PC-9 (cell line): ENCODE results near the gene GPR25. TPM values are rescaled to one million over a fixed set of nuclear protein-coding genes. Genes with fewer than 3 reads are reported as not detected.
A peak's percentile ranks its signal among the peaks of the same experiment; 100 is the strongest.

Experiments
- BruUV-seq: library from RNA; stranded (reverse); fragments of 400-500 nt; replicated peaks from 2 replicates; lab custom pipeline; 2021; lab: Mats Ljungman, UMichigan
- CTCF ChIA-PET: fragments of 300-600 bp; sonication (Branson Sonifier 250); formaldehyde crosslinking; loops from one replicate; lab custom pipeline; 2022; ENCODE audit warnings: antibody characterized with exemption; lab: Charles Lee
- POLR2A ChIA-PET: fragments of 300-600 bp; sonication (Branson Sonifier 250); formaldehyde crosslinking; loops from one replicate; lab custom pipeline; 2022; ENCODE audit warnings: antibody characterized with exemption; ENCODE audit not compliant: unreplicated experiment; lab: Charles Lee
- DNase-seq, 2 experiments: peaks; one replicate each; pipeline versions ENCODE4 v3.0.0 to v3.0.0-alpha.2; 2015 to 2022; ENCODE audit warnings: mixed read lengths in 1 of 2
- H2AFZ ChIP-seq: fragments of 200-600 bp; sonication (generic); 2 replicates; pipeline ENCODE4 v1.8.1; 2017; ENCODE audit warnings: antibody characterized with exemption
- H3F3A ChIP-seq: fragments of 200-600 bp; sonication (generic); 2 replicates; pipeline ENCODE4 v1.8.1; 2017; ENCODE audit warnings: antibody characterized with exemption, mild to moderate bottlenecking, low read depth; ENCODE audit not compliant: insufficient read depth
- H3K27ac ChIP-seq: fragments of 200-600 bp; sonication (generic); 2 replicates; pipeline ENCODE4 v1.6.1; 2016; ENCODE audit warnings: mixed run types
- H3K27me3 ChIP-seq: fragments of 200-600 bp; sonication (generic); 2 replicates; pipeline ENCODE4 v1.6.1; 2016; ENCODE audit warnings: low read depth, mixed run types; ENCODE audit not compliant: insufficient read depth
- H3K36me3 ChIP-seq: fragments of 200-600 bp; sonication (generic); 2 replicates; pipeline ENCODE4 v1.6.1; 2016; ENCODE audit warnings: low read depth, mixed run types
- H3K4me1 ChIP-seq: fragments of 200-600 bp; sonication (generic); replicated peaks from 2 replicates; pipeline ENCODE4 v1.6.1; 2016; ENCODE audit warnings: mixed run types; ENCODE audit not compliant: insufficient read depth
- H3K4me2 ChIP-seq: fragments of 200-600 bp; sonication (generic); 2 replicates; pipeline ENCODE4 v1.6.1; 2017; ENCODE audit warnings: mixed run types
- H3K4me3 ChIP-seq: fragments of 200-600 bp; sonication (generic); 2 replicates; pipeline ENCODE4 v1.6.1; 2016; ENCODE audit warnings: mixed run types
- H3K79me2 ChIP-seq: fragments of 200-600 bp; sonication (generic); 2 replicates; pipeline ENCODE4 v1.6.1; 2017; ENCODE audit warnings: low read depth, mixed run types
- H3K9me2 ChIP-seq: fragments of 200-600 bp; sonication (generic); 2 replicates; pipeline ENCODE4 v1.8.1; 2017; ENCODE audit warnings: mild to moderate bottlenecking; ENCODE audit not compliant: insufficient read depth
- H3K9me3 ChIP-seq: fragments of 200-600 bp; sonication (generic); 2 replicates; pipeline ENCODE4 v1.8.1; 2016; ENCODE audit warnings: low read depth; ENCODE audit not compliant: insufficient read depth
- H4K20me1 ChIP-seq: fragments of 200-600 bp; sonication (generic); 2 replicates; pipeline ENCODE4 v1.8.1; 2017; ENCODE audit not compliant: insufficient read depth
- EZH2 ChIP-seq: fragments of 200-600 bp; sonication (generic); IDR thresholded peaks from 2 replicates; pipeline ENCODE4 v1.8.0; 2017; ENCODE audit warnings: antibody characterized with exemption, low read depth
- intact Hi-C: fragments of 100-400 bp; cut with micrococcal nuclease; formaldehyde crosslinking; loops from one replicate; pipeline ENCODE4 v1.10.0; 2022; ENCODE audit not compliant: unreplicated experiment
- total RNA-seq: library from RNA; stranded (reverse); gene quantifications from 2 replicates; pipeline ENCODE4 v1.2.3, GENCODE V29; 2021
- TF ChIP-seq, protein P1 (sequence below): fragments of 200-600 bp; sonication (generic); conservative IDR thresholded peaks from 2 replicates; pipeline ENCODE4 v1.6.1; 2017; ENCODE audit warnings: mixed run types, antibody characterized with exemption, mild to moderate bottlenecking, moderate library complexity

The GPR25 gene
- total RNA-seq, 1 experiment from 2014 or later, result not detected

DNA sequence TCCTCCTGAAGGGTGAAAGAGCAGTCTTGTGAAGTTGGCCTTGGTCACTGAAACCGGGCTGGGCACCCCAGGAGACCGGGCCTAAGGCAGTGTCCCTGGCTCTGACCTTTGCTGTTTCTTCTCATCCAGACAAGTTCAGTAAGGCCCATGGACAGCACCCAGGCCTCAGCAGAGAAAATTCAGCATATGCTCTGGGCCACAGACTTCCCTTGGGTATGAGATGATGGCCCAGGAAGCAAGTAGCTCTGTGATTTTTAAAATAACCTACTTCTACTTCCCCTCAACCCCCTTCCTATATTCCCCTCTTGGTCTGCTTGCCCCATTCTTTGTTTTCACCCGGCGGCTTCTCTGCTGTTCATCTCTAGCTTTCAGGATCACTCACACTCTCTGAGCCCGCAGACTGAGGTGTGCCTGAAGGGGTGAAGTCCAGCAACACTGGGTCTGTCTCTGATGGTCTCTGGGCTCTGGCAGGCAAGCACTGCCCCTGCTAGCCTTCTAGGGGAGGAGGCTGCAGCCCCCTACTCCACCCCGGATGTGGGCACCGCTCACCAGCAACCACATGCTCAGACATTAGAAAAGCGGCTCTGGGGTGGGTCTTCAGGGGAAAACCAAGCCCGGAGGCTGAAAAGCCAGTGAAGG lies 2.9 kb upstream of the GPR25 start:
- no peaks in the 10 kb centered on the region for H3K9me3 ChIP-seq
- CTCF ChIA-PET, result interaction anchor here (0.6 kb wide), 1 partner anchor 876 kb away, joined by 4 read pairs; no protein-coding TSS in a partner anchor
- no peak overlapping the region for H3K27ac ChIP-seq
- no TSS peak for BruUV-seq
- no peaks in the 10 kb centered on the region for H3K4me1 ChIP-seq
- H3K79me2 ChIP-seq, result no peaks in the 10 kb centered on the region
- H3K27me3 ChIP-seq, result no peaks in the 10 kb centered on the region
- no peak overlapping the region for H2AFZ ChIP-seq
- no peak for DNase-seq
- H3K4me2 ChIP-seq, result no peak overlapping the region
- H3K4me3 ChIP-seq, result no peak overlapping the region
- H3F3A ChIP-seq, result peaks cover 4% of the 10 kb centered on the region; the same call in 1 of the 2 replicates
- H4K20me1 ChIP-seq, result no peaks in the 10 kb centered on the region
- no peaks in the 10 kb centered on the region for H3K9me2 ChIP-seq
- POLR2A ChIA-PET, result no interaction called here
- intact Hi-C loops, result no loop called here
- TF ChIP-seq, protein P1, sequence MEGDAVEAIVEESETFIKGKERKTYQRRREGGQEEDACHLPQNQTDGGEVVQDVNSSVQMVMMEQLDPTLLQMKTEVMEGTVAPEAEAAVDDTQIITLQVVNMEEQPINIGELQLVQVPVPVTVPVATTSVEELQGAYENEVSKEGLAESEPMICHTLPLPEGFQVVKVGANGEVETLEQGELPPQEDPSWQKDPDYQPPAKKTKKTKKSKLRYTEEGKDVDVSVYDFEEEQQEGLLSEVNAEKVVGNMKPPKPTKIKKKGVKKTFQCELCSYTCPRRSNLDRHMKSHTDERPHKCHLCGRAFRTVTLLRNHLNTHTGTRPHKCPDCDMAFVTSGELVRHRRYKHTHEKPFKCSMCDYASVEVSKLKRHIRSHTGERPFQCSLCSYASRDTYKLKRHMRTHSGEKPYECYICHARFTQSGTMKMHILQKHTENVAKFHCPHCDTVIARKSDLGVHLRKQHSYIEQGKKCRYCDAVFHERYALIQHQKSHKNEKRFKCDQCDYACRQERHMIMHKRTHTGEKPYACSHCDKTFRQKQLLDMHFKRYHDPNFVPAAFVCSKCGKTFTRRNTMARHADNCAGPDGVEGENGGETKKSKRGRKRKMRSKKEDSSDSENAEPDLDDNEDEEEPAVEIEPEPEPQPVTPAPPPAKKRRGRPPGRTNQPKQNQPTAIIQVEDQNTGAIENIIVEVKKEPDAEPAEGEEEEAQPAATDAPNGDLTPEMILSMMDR, result no peak
- no peak for TF ChIP-seq EZH2
- H3K36me3 ChIP-seq, result no peaks in the 10 kb centered on the region

DNA sequence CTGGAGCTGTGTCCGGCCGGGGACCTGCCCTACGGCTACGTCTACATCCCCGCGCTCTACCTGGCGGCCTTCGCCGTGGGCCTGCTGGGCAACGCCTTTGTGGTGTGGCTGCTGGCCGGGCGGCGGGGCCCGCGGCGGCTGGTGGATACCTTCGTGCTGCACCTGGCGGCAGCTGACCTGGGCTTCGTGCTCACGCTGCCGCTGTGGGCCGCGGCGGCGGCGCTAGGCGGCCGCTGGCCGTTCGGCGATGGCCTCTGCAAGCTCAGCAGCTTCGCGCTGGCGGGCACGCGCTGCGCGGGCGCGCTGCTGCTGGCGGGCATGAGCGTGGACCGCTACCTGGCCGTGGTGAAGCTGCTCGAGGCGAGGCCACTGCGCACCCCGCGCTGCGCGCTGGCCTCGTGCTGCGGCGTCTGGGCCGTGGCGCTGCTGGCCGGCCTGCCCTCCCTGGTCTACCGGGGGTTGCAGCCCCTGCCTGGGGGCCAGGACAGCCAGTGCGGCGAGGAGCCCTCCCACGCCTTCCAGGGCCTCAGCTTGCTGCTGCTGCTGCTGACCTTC lies 412 bp downstream of the GPR25 start:
- CTCF ChIA-PET, result no interaction called here
- H3K4me3 ChIP-seq, result no peak overlapping the region

GRCh38 chr1:200873671-200874397 lies 1.1 kb downstream of the GPR25 start:
- no peaks in the 10 kb centered on the region for H3K79me2 ChIP-seq
- no peaks in the 10 kb centered on the region for H3K4me1 ChIP-seq
- ChIA-PET POLR2A (no interaction called here), CTCF (no interaction called here)
- no peak overlapping the region for H3K4me2 ChIP-seq
- H3K4me3 ChIP-seq, result no peak overlapping the region
- peaks cover 5% of the 10 kb centered on the region; the same call in 1 of the 2 replicates for H3F3A ChIP-seq
- no peak for TF ChIP-seq EZH2
- TF ChIP-seq, protein P1, result no peak
- DNase-seq, result no peak
- BruUV-seq, result no TSS peak
- H3K27ac ChIP-seq, result no peak overlapping the region
- no peaks in the 10 kb centered on the region for H3K36me3 ChIP-seq
- H3K27me3 ChIP-seq, result no peaks in the 10 kb centered on the region
- H2AFZ ChIP-seq, result no peak overlapping the region
- H3K9me2 ChIP-seq, result no peaks in the 10 kb centered on the region
- no peaks in the 10 kb centered on the region for H3K9me3 ChIP-seq
- intact Hi-C loops, result no loop called here
- H4K20me1 ChIP-seq, result no peaks in the 10 kb centered on the region

More for the DNA sequence above, 412 bp downstream of the GPR25 start:
- Histone ChIP-seq H3K27ac (no peak overlapping the region), H3F3A (peaks cover 5% of the 10 kb centered on the region; the same call in 1 of the 2 replicates), H3K4me2 (no peak overlapping the region), H3K4me1 (no peaks in the 10 kb centered on the region), H3K27me3 (no peaks in the 10 kb centered on the region), H3K9me3 (no peaks in the 10 kb centered on the region), H3K9me2 (no peaks in the 10 kb centered on the region), H3K36me3 (no peaks in the 10 kb centered on the region), H4K20me1 (no peaks in the 10 kb centered on the region), H3K79me2 (no peaks in the 10 kb centered on the region), H2AFZ (no peak overlapping the region)
- BruUV-seq, result no TSS peak
- intact Hi-C loops, result no loop called here
- POLR2A ChIA-PET, result no interaction called here
- no peak for TF ChIP-seq EZH2
- TF ChIP-seq, protein P1, result no peak
- DNase-seq, result peak in 1 of 2 experiments; percentile 26
